ENCODE measurements around the gene MYO1G. TPM values are rescaled to one million over a fixed set of nuclear protein-coding genes. Genes with fewer than 3 reads are reported as not detected.

Gene MYO1G
- total RNA-seq, 1 experiment from 2014 or later: 0.46 TPM

GRCh38 chr7:45015313-45015712, 36.5 kb upstream of the MYO1G start:
- no peak for DNase-seq (ENCODE audit: low spot score)
- Mint-ChIP-seq H3K9me3 (peaks cover 14% of the 10 kb centered on the region), H3K27ac (peak overlapping the region; percentile 20), H3K4me1 (no peaks in the 10 kb centered on the region), H3K36me3 (peaks cover 19% of the 10 kb centered on the region), H3K27me3 (ENCODE audit: low read depth) (no peaks in the 10 kb centered on the region), H3K4me3 (no peak overlapping the region)
- ChIA-PET CTCF (interaction anchor here (0.7 to 1.6 kb wide), 3 partner anchors 16 to 55 kb away, joined by 3 to 8 read pairs (median 6); no protein-coding TSS in a partner anchor), POLR2A (interaction anchor here (0.6 kb wide), 1 partner anchor 122 kb away, joined by 5 read pairs; no protein-coding TSS in a partner anchor)
- no peak for ATAC-seq
- TF ChIP-seq ZNF512 (CRISPR knock-in tag; IDR thresholded peaks at IDR 0.05; ENCODE audit: borderline replicate concordance) (no peak), ZBTB21 (CRISPR knock-in tag; IDR thresholded peaks at IDR 0.05; ENCODE audit: borderline replicate concordance) (no peak), RELA (CRISPR knock-in tag; IDR thresholded peaks at IDR 0.05; ENCODE audit: borderline replicate concordance) (no peak)
- TF ChIP-seq, protein P1, sequence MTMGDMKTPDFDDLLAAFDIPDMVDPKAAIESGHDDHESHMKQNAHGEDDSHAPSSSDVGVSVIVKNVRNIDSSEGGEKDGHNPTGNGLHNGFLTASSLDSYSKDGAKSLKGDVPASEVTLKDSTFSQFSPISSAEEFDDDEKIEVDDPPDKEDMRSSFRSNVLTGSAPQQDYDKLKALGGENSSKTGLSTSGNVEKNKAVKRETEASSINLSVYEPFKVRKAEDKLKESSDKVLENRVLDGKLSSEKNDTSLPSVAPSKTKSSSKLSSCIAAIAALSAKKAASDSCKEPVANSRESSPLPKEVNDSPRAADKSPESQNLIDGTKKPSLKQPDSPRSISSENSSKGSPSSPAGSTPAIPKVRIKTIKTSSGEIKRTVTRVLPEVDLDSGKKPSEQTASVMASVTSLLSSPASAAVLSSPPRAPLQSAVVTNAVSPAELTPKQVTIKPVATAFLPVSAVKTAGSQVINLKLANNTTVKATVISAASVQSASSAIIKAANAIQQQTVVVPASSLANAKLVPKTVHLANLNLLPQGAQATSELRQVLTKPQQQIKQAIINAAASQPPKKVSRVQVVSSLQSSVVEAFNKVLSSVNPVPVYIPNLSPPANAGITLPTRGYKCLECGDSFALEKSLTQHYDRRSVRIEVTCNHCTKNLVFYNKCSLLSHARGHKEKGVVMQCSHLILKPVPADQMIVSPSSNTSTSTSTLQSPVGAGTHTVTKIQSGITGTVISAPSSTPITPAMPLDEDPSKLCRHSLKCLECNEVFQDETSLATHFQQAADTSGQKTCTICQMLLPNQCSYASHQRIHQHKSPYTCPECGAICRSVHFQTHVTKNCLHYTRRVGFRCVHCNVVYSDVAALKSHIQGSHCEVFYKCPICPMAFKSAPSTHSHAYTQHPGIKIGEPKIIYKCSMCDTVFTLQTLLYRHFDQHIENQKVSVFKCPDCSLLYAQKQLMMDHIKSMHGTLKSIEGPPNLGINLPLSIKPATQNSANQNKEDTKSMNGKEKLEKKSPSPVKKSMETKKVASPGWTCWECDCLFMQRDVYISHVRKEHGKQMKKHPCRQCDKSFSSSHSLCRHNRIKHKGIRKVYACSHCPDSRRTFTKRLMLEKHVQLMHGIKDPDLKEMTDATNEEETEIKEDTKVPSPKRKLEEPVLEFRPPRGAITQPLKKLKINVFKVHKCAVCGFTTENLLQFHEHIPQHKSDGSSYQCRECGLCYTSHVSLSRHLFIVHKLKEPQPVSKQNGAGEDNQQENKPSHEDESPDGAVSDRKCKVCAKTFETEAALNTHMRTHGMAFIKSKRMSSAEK (CRISPR knock-in tag; IDR thresholded peaks at IDR 0.05; ENCODE audit: borderline replicate concordance): no peak

- H3K4me1 Mint-ChIP-seq: no peaks in the 10 kb centered on the region
These were observed 34.7 kb upstream of the MYO1G start for GRCh38 chr7:45013465-45013967.

More at GRCh38 chr7:45013465-45013967, 34.7 kb upstream of the MYO1G start:
- TF ChIP-seq ZNF232 (CRISPR knock-in tag; IDR thresholded peaks at IDR 0.05) (no peak), ZNF138 (CRISPR knock-in tag; conservative IDR thresholded peaks at IDR 0.05) (no peak), ZNF512 (CRISPR knock-in tag; IDR thresholded peaks at IDR 0.05; ENCODE audit: borderline replicate concordance) (no peak), ZBTB21 (CRISPR knock-in tag; IDR thresholded peaks at IDR 0.05; ENCODE audit: borderline replicate concordance) (no peak), FOXK1 (CRISPR knock-in tag; IDR thresholded peaks at IDR 0.05) (no peak), ZNF121 (CRISPR knock-in tag; IDR thresholded peaks at IDR 0.05) (no peak)
- TF ChIP-seq, protein P2, sequence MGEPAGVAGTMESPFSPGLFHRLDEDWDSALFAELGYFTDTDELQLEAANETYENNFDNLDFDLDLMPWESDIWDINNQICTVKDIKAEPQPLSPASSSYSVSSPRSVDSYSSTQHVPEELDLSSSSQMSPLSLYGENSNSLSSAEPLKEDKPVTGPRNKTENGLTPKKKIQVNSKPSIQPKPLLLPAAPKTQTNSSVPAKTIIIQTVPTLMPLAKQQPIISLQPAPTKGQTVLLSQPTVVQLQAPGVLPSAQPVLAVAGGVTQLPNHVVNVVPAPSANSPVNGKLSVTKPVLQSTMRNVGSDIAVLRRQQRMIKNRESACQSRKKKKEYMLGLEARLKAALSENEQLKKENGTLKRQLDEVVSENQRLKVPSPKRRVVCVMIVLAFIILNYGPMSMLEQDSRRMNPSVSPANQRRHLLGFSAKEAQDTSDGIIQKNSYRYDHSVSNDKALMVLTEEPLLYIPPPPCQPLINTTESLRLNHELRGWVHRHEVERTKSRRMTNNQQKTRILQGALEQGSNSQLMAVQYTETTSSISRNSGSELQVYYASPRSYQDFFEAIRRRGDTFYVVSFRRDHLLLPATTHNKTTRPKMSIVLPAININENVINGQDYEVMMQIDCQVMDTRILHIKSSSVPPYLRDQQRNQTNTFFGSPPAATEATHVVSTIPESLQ (CRISPR knock-in tag; IDR thresholded peaks at IDR 0.05): no peak
- Mint-ChIP-seq H3K4me3 (no peak overlapping the region), H3K36me3 (peaks cover 18% of the 10 kb centered on the region), H3K27me3 (ENCODE audit: low read depth) (no peaks in the 10 kb centered on the region), H3K9me3 (peaks cover 14% of the 10 kb centered on the region), H3K27ac (no peak overlapping the region)
- ChIA-PET POLR2A (no interaction called here), CTCF (no interaction called here)
- DNase-seq (ENCODE audit: low spot score) (no peak), ATAC-seq (no peak)
